HepG2 (cell line): ENCODE results near the gene RYR2.

Experiments
- ADNP ChIP-seq: sonication (generic); formaldehyde crosslinking; IDR thresholded peaks from 2 replicates; pipeline ENCODE4 v1.4.0; 2020; ENCODE audit warnings: missing genetic modification reagents
- POLR2AphosphoS2 ChIP-seq: IDR thresholded peaks from 2 replicates; pipeline ENCODE4 v1.6.1; 2011; ENCODE audit warnings: low read depth, low read length, improper control_type of control experiment
- ZNF546 ChIP-seq: sonication (generic); formaldehyde crosslinking; conservative IDR thresholded peaks from 2 replicates; pipeline ENCODE4 v1.8.1; 2023; ENCODE audit warnings: mild to moderate bottlenecking, missing genetic modification reagents
- TF ChIP-seq, protein P1 (sequence below): sonication (generic); formaldehyde crosslinking; conservative IDR thresholded peaks from 2 replicates; pipeline ENCODE4 v1.4.0; 2020; ENCODE audit warnings: missing genetic modification reagents
- TF ChIP-seq, protein P2 (sequence below): sonication (generic); formaldehyde crosslinking; IDR thresholded peaks from 2 replicates; pipeline ENCODE4 v1.4.0; 2020; ENCODE audit warnings: mild to moderate bottlenecking, low read depth, missing genetic modification reagents
- TF ChIP-seq, protein P3 (sequence below): sonication (generic); formaldehyde crosslinking; IDR thresholded peaks from 2 replicates; pipeline ENCODE4 v1.4.0; 2020; ENCODE audit warnings: mild to moderate bottlenecking, missing genetic modification reagents

DNA sequence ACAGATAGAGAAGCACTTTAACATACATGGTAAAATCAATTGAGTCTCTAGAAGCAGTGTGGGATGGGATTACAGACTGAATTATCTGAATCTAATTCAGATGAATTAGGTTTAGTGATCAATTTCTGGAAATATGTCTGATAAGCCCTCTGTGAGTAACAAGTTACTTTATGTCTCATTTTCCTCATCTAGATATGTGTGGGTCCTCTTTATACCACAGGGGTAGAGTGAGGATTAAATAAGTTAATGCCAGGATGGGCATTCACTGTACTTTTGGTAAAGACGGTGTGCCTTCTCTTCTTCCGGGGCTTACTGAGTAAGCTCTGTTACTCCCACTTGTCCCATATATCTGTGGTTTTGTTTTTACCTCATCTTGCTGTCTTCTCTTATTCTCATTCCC is 225.8 kb downstream of the RYR2 start:
- no peak for TF ChIP-seq ZNF546 (CRISPR knock-in tag)
- TF ChIP-seq, protein P1, sequence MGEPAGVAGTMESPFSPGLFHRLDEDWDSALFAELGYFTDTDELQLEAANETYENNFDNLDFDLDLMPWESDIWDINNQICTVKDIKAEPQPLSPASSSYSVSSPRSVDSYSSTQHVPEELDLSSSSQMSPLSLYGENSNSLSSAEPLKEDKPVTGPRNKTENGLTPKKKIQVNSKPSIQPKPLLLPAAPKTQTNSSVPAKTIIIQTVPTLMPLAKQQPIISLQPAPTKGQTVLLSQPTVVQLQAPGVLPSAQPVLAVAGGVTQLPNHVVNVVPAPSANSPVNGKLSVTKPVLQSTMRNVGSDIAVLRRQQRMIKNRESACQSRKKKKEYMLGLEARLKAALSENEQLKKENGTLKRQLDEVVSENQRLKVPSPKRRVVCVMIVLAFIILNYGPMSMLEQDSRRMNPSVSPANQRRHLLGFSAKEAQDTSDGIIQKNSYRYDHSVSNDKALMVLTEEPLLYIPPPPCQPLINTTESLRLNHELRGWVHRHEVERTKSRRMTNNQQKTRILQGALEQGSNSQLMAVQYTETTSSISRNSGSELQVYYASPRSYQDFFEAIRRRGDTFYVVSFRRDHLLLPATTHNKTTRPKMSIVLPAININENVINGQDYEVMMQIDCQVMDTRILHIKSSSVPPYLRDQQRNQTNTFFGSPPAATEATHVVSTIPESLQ (CRISPR knock-in tag), result no peak
- TF ChIP-seq, protein P2, sequence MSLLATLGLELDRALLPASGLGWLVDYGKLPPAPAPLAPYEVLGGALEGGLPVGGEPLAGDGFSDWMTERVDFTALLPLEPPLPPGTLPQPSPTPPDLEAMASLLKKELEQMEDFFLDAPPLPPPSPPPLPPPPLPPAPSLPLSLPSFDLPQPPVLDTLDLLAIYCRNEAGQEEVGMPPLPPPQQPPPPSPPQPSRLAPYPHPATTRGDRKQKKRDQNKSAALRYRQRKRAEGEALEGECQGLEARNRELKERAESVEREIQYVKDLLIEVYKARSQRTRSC (CRISPR knock-in tag), result no peak
- no peak for TF ChIP-seq POLR2AphosphoS2
- TF ChIP-seq ADNP, result no peak
- TF ChIP-seq, protein P3, sequence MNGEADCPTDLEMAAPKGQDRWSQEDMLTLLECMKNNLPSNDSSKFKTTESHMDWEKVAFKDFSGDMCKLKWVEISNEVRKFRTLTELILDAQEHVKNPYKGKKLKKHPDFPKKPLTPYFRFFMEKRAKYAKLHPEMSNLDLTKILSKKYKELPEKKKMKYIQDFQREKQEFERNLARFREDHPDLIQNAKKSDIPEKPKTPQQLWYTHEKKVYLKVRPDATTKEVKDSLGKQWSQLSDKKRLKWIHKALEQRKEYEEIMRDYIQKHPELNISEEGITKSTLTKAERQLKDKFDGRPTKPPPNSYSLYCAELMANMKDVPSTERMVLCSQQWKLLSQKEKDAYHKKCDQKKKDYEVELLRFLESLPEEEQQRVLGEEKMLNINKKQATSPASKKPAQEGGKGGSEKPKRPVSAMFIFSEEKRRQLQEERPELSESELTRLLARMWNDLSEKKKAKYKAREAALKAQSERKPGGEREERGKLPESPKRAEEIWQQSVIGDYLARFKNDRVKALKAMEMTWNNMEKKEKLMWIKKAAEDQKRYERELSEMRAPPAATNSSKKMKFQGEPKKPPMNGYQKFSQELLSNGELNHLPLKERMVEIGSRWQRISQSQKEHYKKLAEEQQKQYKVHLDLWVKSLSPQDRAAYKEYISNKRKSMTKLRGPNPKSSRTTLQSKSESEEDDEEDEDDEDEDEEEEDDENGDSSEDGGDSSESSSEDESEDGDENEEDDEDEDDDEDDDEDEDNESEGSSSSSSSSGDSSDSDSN, result no peak
